Fibroblast of lung (primary cell): Measurements from ENCODE around the gene KRT7. TPM values are rescaled to one million over a fixed set of nuclear protein-coding genes. Genes with fewer than 3 reads are reported as not detected.

Experiments used
- DNase-seq, 2 donors: peaks; one replicate each; pipeline versions ENCODE4 v3.0.0 to v3.0.0-alpha.2; 2010; ENCODE audit warnings: low read depth in 2 of 2
- H2AFZ ChIP-seq: 2 replicates; pipeline ENCODE4 v1.5.1; 2012; ENCODE audit warnings: low read length, control low read depth, inconsistent platforms
- H3K27ac ChIP-seq: 2 replicates; pipeline ENCODE4 v1.5.1; 2011; ENCODE audit warnings: low read length, control low read depth; ENCODE audit not compliant: insufficient read depth
- H3K27me3 ChIP-seq: 2 replicates; pipeline ENCODE4 v1.5.1; 2011; ENCODE audit warnings: mild to moderate bottlenecking, low read length; ENCODE audit not compliant: control insufficient read depth, insufficient read depth
- H3K36me3 ChIP-seq: 2 replicates; pipeline ENCODE4 v1.5.1; 2011; ENCODE audit warnings: low read length; ENCODE audit not compliant: control insufficient read depth, insufficient read depth
- H3K4me1 ChIP-seq: 2 replicates; pipeline ENCODE4 v1.5.1; 2011; ENCODE audit warnings: low read length; ENCODE audit not compliant: control insufficient read depth, insufficient read depth; ENCODE audit errors: extremely low read depth
- H3K4me2 ChIP-seq: 2 replicates; pipeline ENCODE4 v1.5.1; 2011; ENCODE audit warnings: low read length, control low read depth; ENCODE audit not compliant: insufficient read depth; ENCODE audit errors: extremely low read depth
- H3K4me3 ChIP-seq, 4 experiments: fragments of 200-600 bp in 1 of 4; sonication (generic) in 1 of 4; replicated peaks in 1 of 4; 2 replicates each; pipeline ENCODE4 v1.5.1; 2011 to 2016; ENCODE audit warnings: low read length in 4 of 4, low read depth in 3 of 4, mild to moderate bottlenecking in 3 of 4, control low read depth in 2 of 4, inconsistent platforms in 1 of 4, mixed read lengths in 1 of 4; ENCODE audit not compliant: insufficient read depth in 1 of 4; ENCODE audit errors: control extremely low read depth in 1 of 4
- H3K79me2 ChIP-seq: 2 replicates; pipeline ENCODE4 v1.5.1; 2012; ENCODE audit warnings: mild to moderate bottlenecking, low read length, inconsistent platforms; ENCODE audit not compliant: control insufficient read depth, insufficient read depth
- H3K9ac ChIP-seq: 2 replicates; pipeline ENCODE4 v1.5.1; 2011; ENCODE audit warnings: mild to moderate bottlenecking, low read length, control low read depth; ENCODE audit not compliant: insufficient read depth
- H3K9me3 ChIP-seq: 2 replicates; pipeline ENCODE4 v1.5.1; 2012; ENCODE audit warnings: low read depth, low read length; ENCODE audit not compliant: control insufficient read depth, insufficient read depth
- H4K20me1 ChIP-seq: 2 replicates; pipeline ENCODE4 v1.5.1; 2011; ENCODE audit warnings: low read length; ENCODE audit not compliant: control insufficient read depth, insufficient read depth; ENCODE audit errors: extremely low read depth
- CTCF ChIP-seq, 2 donors: IDR thresholded peaks in 1 of 2; conservative IDR thresholded peaks in 1 of 2; 1 replicate in 1 of 2; 2 replicates in 1 of 2; pipeline ENCODE4 v1.5.1; 2011 to 2012; ENCODE audit warnings: low read length in 2 of 2, control low read depth in 1 of 2, inconsistent platforms in 1 of 2, low read depth in 1 of 2, mild to moderate bottlenecking in 1 of 2
- EZH2 ChIP-seq: IDR thresholded peaks from 2 replicates; pipeline ENCODE4 v1.5.1; 2012; ENCODE audit warnings: low read length, control low read depth, mild to moderate bottlenecking; ENCODE audit errors: missing control alignments
- polyA plus RNA-seq, 2 donors: library from polyadenylated mRNA; depleted of rRNA in 1 of 2; stranded (reverse) in 1 of 2; unstranded in 1 of 2; fragments of >200 nt; gene quantifications; 2 replicates each; pipeline ENCODE4 v1.2.1, GENCODE V29; 2011 to 2012; ENCODE audit warnings: missing spikeins in 1 of 2
- total RNA-seq: library from RNA; depleted of rRNA; stranded (reverse); fragments of >200 nt; gene quantifications from 2 replicates; pipeline ENCODE4 v1.2.1, GENCODE V29; 2014

Gene KRT7
- total and polyA plus RNA-seq, 2 donors (not counting 1 experiment from before 2014, with no cell fraction given) = 3.5 to 8.6 TPM

GRCh38 chr12:52213564-52214420 is 19.3 kb upstream of the KRT7 start:
- peak; percentile 66 to 78 for DNase-seq
- H3K9ac ChIP-seq = no peak overlapping the region
- H3K36me3 ChIP-seq = no peaks in the 10 kb centered on the region
- H3K79me2 ChIP-seq = no peaks in the 10 kb centered on the region
- TF ChIP-seq EZH2 (no peak), CTCF (conservative IDR thresholded peaks at IDR 0.05 in 1 of 2, IDR thresholded peaks at IDR 0.05 in 1 of 2; ENCODE audit: low read depth in 1 of 2, low read length in 2 of 2) (peak; percentile 95 to 98)
- H3K4me1 ChIP-seq = peaks cover 6% of the 10 kb centered on the region
- no peaks in the 10 kb centered on the region for H3K9me3 ChIP-seq
- no peaks in the 10 kb centered on the region for H3K27me3 ChIP-seq
- no peak overlapping the region for H3K27ac ChIP-seq
- no peak overlapping the region for H3K4me3 ChIP-seq
- H2AFZ ChIP-seq = no peak overlapping the region
- no peak overlapping the region for H3K4me2 ChIP-seq
- no peaks in the 10 kb centered on the region for H4K20me1 ChIP-seq

GRCh38 chr12:52214421-52214802 is 18.6 kb upstream of the KRT7 start:
- H3K4me3 ChIP-seq = no peak overlapping the region
- H3K79me2 ChIP-seq = no peaks in the 10 kb centered on the region
- H2AFZ ChIP-seq = no peak overlapping the region
- no peaks in the 10 kb centered on the region for H3K9me3 ChIP-seq
- DNase-seq = no peak
- H3K4me1 ChIP-seq = peaks cover 6% of the 10 kb centered on the region
- no peak overlapping the region for H3K4me2 ChIP-seq
- peak in 1 of 2 donors; percentile 45 for TF ChIP-seq CTCF (conservative IDR thresholded peaks at IDR 0.05 in 1 of 2, IDR thresholded peaks at IDR 0.05 in 1 of 2; ENCODE audit: low read depth in 1 of 2, low read length in 2 of 2)
- TF ChIP-seq EZH2 = no peak
- H3K36me3 ChIP-seq = no peaks in the 10 kb centered on the region
- no peak overlapping the region for H3K9ac ChIP-seq
- H3K27ac ChIP-seq = no peak overlapping the region
- no peaks in the 10 kb centered on the region for H4K20me1 ChIP-seq
- no peaks in the 10 kb centered on the region for H3K27me3 ChIP-seq

GRCh38 chr12:52215587-52216031 is 17.4 kb upstream of the KRT7 start:
- no peak overlapping the region for H2AFZ ChIP-seq
- H3K4me1 ChIP-seq = peaks cover 6% of the 10 kb centered on the region
- no peak overlapping the region for H3K9ac ChIP-seq
- peak; percentile 39 to 84 for DNase-seq
- no peaks in the 10 kb centered on the region for H3K27me3 ChIP-seq
- no peak for TF ChIP-seq EZH2
- TF ChIP-seq CTCF (conservative IDR thresholded peaks at IDR 0.05 in 1 of 2, IDR thresholded peaks at IDR 0.05 in 1 of 2; ENCODE audit: low read depth in 1 of 2, low read length in 2 of 2) = no peak
- H3K9me3 ChIP-seq = no peaks in the 10 kb centered on the region
- no peaks in the 10 kb centered on the region for H3K36me3 ChIP-seq
- H3K27ac ChIP-seq = no peak overlapping the region
- H3K4me2 ChIP-seq = no peak overlapping the region
- H3K79me2 ChIP-seq = no peaks in the 10 kb centered on the region
- no peak overlapping the region for H3K4me3 ChIP-seq
- no peaks in the 10 kb centered on the region for H4K20me1 ChIP-seq
